HCT116 (cell line): ENCODE results near the gene KRTAP9-1. TPM values are rescaled to one million over a fixed set of nuclear protein-coding genes. Genes with fewer than 3 reads are reported as not detected.
"Not testable (repeated sequence)": the region's sequence is repeated elsewhere in the genome, so short reads cannot be mapped to it uniquely, and the experiment has no call there.

ENCODE experiments used
- ATAC-seq: fragments of 200-7000 bp; cut with Tn5 transposase; 2 replicates; pipeline ENCODE4 v1.9.1; 2020; ENCODE audit warnings: mild to moderate bottlenecking, moderate library complexity
- BruUV-seq: library from RNA; stranded (reverse); fragments of 400-500 nt; replicated peaks from 2 replicates; lab custom pipeline; 2021; lab: Mats Ljungman, UMichigan
- CTCF ChIA-PET: fragments of 300-600 bp; sonication (Branson Sonifier 250); formaldehyde crosslinking; loops from one replicate; lab custom pipeline; 2021; ENCODE audit warnings: antibody characterized with exemption; lab: Charles Lee
- POLR2A ChIA-PET: fragments of 300-600, 350-600 bp; sonication (Branson Sonifier 250); formaldehyde crosslinking; loops from one replicate; lab custom pipeline; 2021; ENCODE audit warnings: antibody characterized with exemption; lab: Charles Lee
- RAD21 ChIA-PET, 2 experiments: fragments of 300-600 bp; sonication (Branson Sonifier 250); formaldehyde crosslinking; loops; one replicate each; lab custom pipeline; 2023; ENCODE audit warnings: low total read pairs in 2 of 2; ENCODE audit not compliant: uncharacterized antibody in 2 of 2, unreplicated experiment in 2 of 2, low non-redundant PET in 1 of 2; lab: Charles Lee
- DNase-seq: peaks from one replicate; pipeline ENCODE4 v3.0.0-alpha.2; 2010; ENCODE audit warnings: low read depth, low spot score
- H2AFZ ChIP-seq: fragments of 200-600 bp; shearing (Covaris generic), sonication (generic); 2 replicates; pipeline ENCODE4 v1.6.1; 2017; ENCODE audit warnings: low read depth, mixed run types, mixed read lengths, antibody characterized with exemption, low read length; ENCODE audit not compliant: poor library complexity, severe bottlenecking
- H3K27ac ChIP-seq: 2 replicates; pipeline ENCODE4 v1.5.1; 2012; ENCODE audit warnings: low read depth, low read length
- H3K27me3 ChIP-seq: fragments of 200-600 bp; sonication (generic); 2 replicates; pipeline ENCODE4 v1.6.1; 2016; ENCODE audit warnings: mixed run types, low read length, mixed read lengths; ENCODE audit not compliant: insufficient read depth
- H3K36me3 ChIP-seq, 2 experiments: fragments of 200-500 bp in 1 of 2; fragments of 200-600 bp in 1 of 2; sonication (Bioruptor generic) in 1 of 2; sonication (generic) in 1 of 2; 2 replicates each; pipeline versions ENCODE4 v1.5.1 to v1.6.1; 2014 to 2016; ENCODE audit warnings: low read length in 2 of 2, inconsistent platforms in 1 of 2, mixed read lengths in 1 of 2, mixed run types in 1 of 2; ENCODE audit not compliant: insufficient read depth in 2 of 2, control insufficient read depth in 1 of 2
- H3K4me1 ChIP-seq, 2 experiments: fragments of 200-600 bp in 1 of 2; sonication (generic) in 1 of 2; 2 replicates each; pipeline versions ENCODE4 v1.5.1 to v1.6.1; 2012 to 2017; ENCODE audit warnings: low read length in 2 of 2, inconsistent platforms in 1 of 2, mild to moderate bottlenecking in 1 of 2, mixed read lengths in 1 of 2, mixed run types in 1 of 2, moderate library complexity in 1 of 2; ENCODE audit not compliant: insufficient read depth in 2 of 2, control insufficient read depth in 1 of 2
- H3K4me2 ChIP-seq: fragments of 200-600 bp; sonication (generic); 2 replicates; pipeline ENCODE4 v1.6.1; 2017; ENCODE audit warnings: mixed run types, low read length, mixed read lengths
- H3K4me3 ChIP-seq, 2 experiments: fragments of 200-600 bp in 1 of 2; sonication (generic) in 1 of 2; replicated peaks in 1 of 2; 2 replicates each; pipeline ENCODE4 v1.5.1; 2011 to 2016; ENCODE audit warnings: low read length in 2 of 2, control low read depth in 1 of 2, low read depth in 1 of 2, mild to moderate bottlenecking in 1 of 2, mixed read lengths in 1 of 2, mixed run types in 1 of 2
- H3K79me2 ChIP-seq: fragments of 200-600 bp; sonication (generic); 2 replicates; pipeline ENCODE4 v1.6.1; 2017; ENCODE audit warnings: mild to moderate bottlenecking, mixed run types, low read length, moderate library complexity, mixed read lengths; ENCODE audit not compliant: insufficient read depth
- H3K9ac ChIP-seq: fragments of 200-600 bp; sonication (generic); 2 replicates; pipeline ENCODE4 v1.6.1; 2016; ENCODE audit warnings: low read length, mixed read lengths
- H3K9me2 ChIP-seq: fragments of 200-600 bp; sonication (generic), shearing (Covaris generic); 2 replicates; pipeline ENCODE4 v1.6.1; 2017; ENCODE audit warnings: mixed run types, mild to moderate bottlenecking, moderate library complexity; ENCODE audit not compliant: insufficient read depth
- H3K9me3 ChIP-seq, 2 experiments: fragments of 200-500 bp in 1 of 2; fragments of 200-600 bp in 1 of 2; sonication (Bioruptor generic) in 1 of 2; sonication (generic) in 1 of 2; 2 replicates each; pipeline ENCODE4 v1.6.1; 2014 to 2017; ENCODE audit warnings: low read length in 2 of 2, mixed read lengths in 2 of 2, inconsistent platforms in 1 of 2, low read depth in 1 of 2, mild to moderate bottlenecking in 1 of 2, mixed run types in 1 of 2, moderate library complexity in 1 of 2; ENCODE audit not compliant: control insufficient read depth in 1 of 2, insufficient read depth in 1 of 2
- H4K20me1 ChIP-seq: fragments of 200-600 bp; sonication (generic), shearing (Covaris generic); 2 replicates; pipeline ENCODE4 v1.6.1; 2017; ENCODE audit warnings: mixed run types, mild to moderate bottlenecking, moderate library complexity; ENCODE audit not compliant: insufficient read depth
- intact Hi-C: fragments of 100-400 bp; cut with micrococcal nuclease; formaldehyde crosslinking; loops from 2 replicates; pipeline ENCODE4 v1.10.0; 2022
- total RNA-seq: library from RNA; stranded (reverse); gene quantifications from one replicate; pipeline ENCODE4 v1.2.1, GENCODE V29; 2021; ENCODE audit not compliant: unreplicated experiment

KRTAP9-1 gene
- total RNA-seq, 1 experiment from 2014 or later = not detected

DNA sequence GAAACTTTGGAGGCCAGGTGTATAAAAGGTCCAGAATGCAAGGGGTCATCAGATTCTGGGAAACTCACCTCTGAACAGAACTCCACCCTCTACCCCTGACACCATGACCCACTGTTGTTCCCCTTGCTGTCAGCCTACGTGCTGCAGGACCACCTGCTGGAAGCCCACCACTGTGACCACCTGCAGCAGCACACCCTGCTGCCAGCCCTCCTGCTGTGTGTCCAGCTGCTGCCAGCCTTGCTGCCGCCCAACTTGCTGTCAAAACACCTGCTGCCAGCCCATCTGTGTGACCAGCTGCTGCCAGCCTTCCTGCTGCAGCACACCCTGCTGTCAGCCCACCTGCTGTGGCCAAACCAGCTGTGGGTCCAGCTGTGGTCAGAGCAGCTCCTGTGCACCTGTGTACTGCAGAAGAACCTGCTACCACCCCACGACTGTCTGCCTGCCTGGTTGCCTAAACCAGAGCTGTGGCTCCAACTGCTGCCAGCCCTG, 48.3 kb downstream of the KRTAP9-1 start, which contains the start of gene KRTAP9-8:
TSS of gene KRTAP9-8 (plus strand) at position 51 of the 489 bp plus-strand sequence. CDS start at position 104, 53 bp downstream.
- BruUV-seq = not testable (repeated sequence)

More for the DNA sequence above, 48.3 kb downstream of the KRTAP9-1 start, which contains the start of gene KRTAP9-8:
- H3K27ac ChIP-seq, H4K20me1 ChIP-seq, H3K4me3 ChIP-seq, H2AFZ ChIP-seq, CTCF ChIA-PET, H3K79me2 ChIP-seq, H3K9me2 ChIP-seq, H3K9me3 ChIP-seq, H3K9ac ChIP-seq, H3K36me3 ChIP-seq, DNase-seq, H3K4me1 ChIP-seq, ATAC-seq, H3K4me2 ChIP-seq, H3K27me3 ChIP-seq, RAD21 ChIA-PET, intact Hi-C loops, POLR2A ChIA-PET: not testable (repeated sequence)

Other genes with a start within 250 kb of the KRTAP9-1 start
- gene KRT39, start 222.9 kb upstream of the KRTAP9-1 start, total RNA-seq = not detected
- gene KRT40, start 205.6 kb upstream of the KRTAP9-1 start, total RNA-seq = not detected
- not detected for gene KRTAP3-3, start 195.7 kb upstream of the KRTAP9-1 start, total RNA-seq
- not detected for gene KRTAP3-2, start 190.0 kb upstream of the KRTAP9-1 start, total RNA-seq
- not detected for gene KRTAP3-1, start 180.8 kb upstream of the KRTAP9-1 start, total RNA-seq
- gene KRTAP1-5, start 162.7 kb upstream of the KRTAP9-1 start, total RNA-seq = not detected
- not detected for gene KRTAP1-4, start 159.7 kb upstream of the KRTAP9-1 start, total RNA-seq
- not detected for gene KRTAP1-3, start 155.0 kb upstream of the KRTAP9-1 start, total RNA-seq
- gene KRTAP1-1, start 148.4 kb upstream of the KRTAP9-1 start, total RNA-seq = not detected
- not detected for gene KRTAP2-1, start 142.6 kb upstream of the KRTAP9-1 start, total RNA-seq
- gene KRTAP2-2, start 134.7 kb upstream of the KRTAP9-1 start, total RNA-seq = 1.2 TPM
- 6.3 TPM for gene KRTAP2-3, start 129.8 kb upstream of the KRTAP9-1 start, total RNA-seq
- 0.76 TPM for gene KRTAP2-4, start 124.0 kb upstream of the KRTAP9-1 start, total RNA-seq
- gene KRTAP4-7, start 105.7 kb upstream of the KRTAP9-1 start, total RNA-seq = not detected
- not detected for gene KRTAP4-8, start 91.7 kb upstream of the KRTAP9-1 start, total RNA-seq
- gene KRTAP4-16, start 87.7 kb upstream of the KRTAP9-1 start, total RNA-seq = not detected
- not detected for gene KRTAP4-9, start 84.5 kb upstream of the KRTAP9-1 start, total RNA-seq
- not detected for gene KRTAP4-11, start 71.5 kb upstream of the KRTAP9-1 start, total RNA-seq
- gene KRTAP4-12, start 65.7 kb upstream of the KRTAP9-1 start, total RNA-seq = not detected
- not detected for gene KRTAP4-6, start 49.3 kb upstream of the KRTAP9-1 start, total RNA-seq
- gene KRTAP4-5, start 40.1 kb upstream of the KRTAP9-1 start, total RNA-seq = not detected
- gene KRTAP4-4, start 29.1 kb upstream of the KRTAP9-1 start, total RNA-seq = not detected
- not detected for gene KRTAP4-3, start 21.7 kb upstream of the KRTAP9-1 start, total RNA-seq
- not detected for gene KRTAP4-2, start 11.7 kb upstream of the KRTAP9-1 start, total RNA-seq
- gene KRTAP4-1, start 5.0 kb upstream of the KRTAP9-1 start, total RNA-seq = not detected
- gene KRTAP9-2, start 36.8 kb downstream of the KRTAP9-1 start, total RNA-seq = not detected
- not detected for gene KRTAP9-3, start 42.6 kb downstream of the KRTAP9-1 start, total RNA-seq
- gene KRTAP9-8, start 48.1 kb downstream of the KRTAP9-1 start, total RNA-seq = not detected
- gene KRTAP9-4, start 59.8 kb downstream of the KRTAP9-1 start, total RNA-seq = not detected
- not detected for gene KRTAP9-9, start 65.5 kb downstream of the KRTAP9-1 start, total RNA-seq
- gene KRTAP9-6, start 75.5 kb downstream of the KRTAP9-1 start, total RNA-seq = not detected
- gene KRTAP9-7, start 85.8 kb downstream of the KRTAP9-1 start, total RNA-seq = not detected
- 0.22 TPM for gene KRTAP29-1, start 113.0 kb downstream of the KRTAP9-1 start, total RNA-seq
- not detected for gene KRTAP16-1, start 119.4 kb downstream of the KRTAP9-1 start, total RNA-seq
- not detected for gene KRTAP17-1, start 125.8 kb downstream of the KRTAP9-1 start, total RNA-seq
- gene KRT33A, start 160.9 kb downstream of the KRTAP9-1 start, total RNA-seq = not detected
- not detected for gene KRT33B, start 179.9 kb downstream of the KRTAP9-1 start, total RNA-seq
- not detected for gene KRT34, start 192.4 kb downstream of the KRTAP9-1 start, total RNA-seq
- gene KRT31, start 207.7 kb downstream of the KRTAP9-1 start, total RNA-seq = not detected
- gene KRT37, start 234.7 kb downstream of the KRTAP9-1 start, total RNA-seq = not detected